Mononuclear cell (primary cell): ENCODE measurements around the gene MINPP1. TPM values are rescaled to one million over a fixed set of nuclear protein-coding genes. Genes with fewer than 3 reads are reported as not detected.
"Not testable (repeated sequence)": the region's sequence is repeated elsewhere in the genome, so short reads cannot be mapped to it uniquely, and the experiment has no call there.

Experiments used
- H3K27me3 ChIP-seq: 2 replicates; pipeline ENCODE4 v1.6.0; 2011; ENCODE audit warnings: low read length, control low read depth; ENCODE audit not compliant: insufficient read depth
- H3K4me1 ChIP-seq: 2 replicates; pipeline ENCODE4 v1.5.1; 2011; ENCODE audit warnings: mild to moderate bottlenecking, low read length, control low read depth; ENCODE audit not compliant: insufficient read depth
- H3K4me3 ChIP-seq: 2 replicates; pipeline ENCODE4 v1.5.1; 2011; ENCODE audit warnings: mild to moderate bottlenecking, low read length, moderate library complexity
- H3K9me3 ChIP-seq: 2 replicates; pipeline ENCODE4 v1.5.1; 2011; ENCODE audit warnings: low read depth, mild to moderate bottlenecking, control low read depth, low read length
- total RNA-seq: library from RNA; depleted of rRNA; stranded (reverse); fragments of >200 nt; gene quantifications from one replicate; pipeline ENCODE4 v1.2.3, GENCODE V29; 2012

Gene MINPP1, protein sequence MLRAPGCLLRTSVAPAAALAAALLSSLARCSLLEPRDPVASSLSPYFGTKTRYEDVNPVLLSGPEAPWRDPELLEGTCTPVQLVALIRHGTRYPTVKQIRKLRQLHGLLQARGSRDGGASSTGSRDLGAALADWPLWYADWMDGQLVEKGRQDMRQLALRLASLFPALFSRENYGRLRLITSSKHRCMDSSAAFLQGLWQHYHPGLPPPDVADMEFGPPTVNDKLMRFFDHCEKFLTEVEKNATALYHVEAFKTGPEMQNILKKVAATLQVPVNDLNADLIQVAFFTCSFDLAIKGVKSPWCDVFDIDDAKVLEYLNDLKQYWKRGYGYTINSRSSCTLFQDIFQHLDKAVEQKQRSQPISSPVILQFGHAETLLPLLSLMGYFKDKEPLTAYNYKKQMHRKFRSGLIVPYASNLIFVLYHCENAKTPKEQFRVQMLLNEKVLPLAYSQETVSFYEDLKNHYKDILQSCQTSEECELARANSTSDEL
- total RNA-seq, result 1.5 TPM

- H3K27me3 ChIP-seq, result no peaks in the 10 kb centered on the region
- H3K4me1 ChIP-seq, result peaks cover 16% of the 10 kb centered on the region
- H3K9me3 ChIP-seq, result no peaks in the 10 kb centered on the region
- H3K4me3 ChIP-seq, result peak within 1 kb of the TSS; percentile 67
These were observed at the start of gene MINPP1 for GRCh38 chr10:87504640-87505365. TSS of gene MINPP1 (plus strand) at chr10:87504893. CDS start at chr10:87504916, 23 bp downstream.

- H3K9me3 ChIP-seq, H3K4me1 ChIP-seq, H3K27me3 ChIP-seq, H3K4me3 ChIP-seq: not testable (repeated sequence)
These were observed 48.0 kb upstream of the MINPP1 start for GRCh38 chr10:87456586-87457220.

- not testable (repeated sequence) for H3K27me3 ChIP-seq, H3K9me3 ChIP-seq, H3K4me3 ChIP-seq, H3K4me1 ChIP-seq
These were observed 42.9 kb upstream of the MINPP1 start for GRCh38 chr10:87461751-87462150.

DNA sequence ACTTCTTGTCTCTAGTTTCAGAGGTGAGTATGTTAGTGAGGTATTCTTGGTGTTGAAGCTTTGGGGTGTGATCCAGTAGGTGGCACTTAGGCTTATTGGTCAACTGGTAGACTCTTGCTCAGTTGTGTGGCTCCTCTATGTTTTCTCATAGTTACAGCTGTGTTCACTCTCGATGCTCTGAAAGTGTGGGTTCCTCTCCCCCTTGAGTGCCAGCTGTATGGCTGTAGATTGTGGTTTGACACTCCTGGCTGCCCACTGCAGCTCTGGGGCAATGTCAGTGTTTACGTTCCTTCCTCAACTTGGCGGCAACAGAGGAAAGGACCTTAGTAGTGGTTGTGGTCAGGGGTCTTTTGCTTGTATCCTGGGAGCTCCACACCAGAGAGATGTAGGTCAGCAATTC is 37.8 kb upstream of the MINPP1 start:
- H3K4me1 ChIP-seq, H3K4me3 ChIP-seq: not testable (repeated sequence)

GRCh38 chr10:87488733-87489132 is 16.0 kb upstream of the MINPP1 start:
- not testable (repeated sequence) for H3K4me3 ChIP-seq, H3K27me3 ChIP-seq, H3K9me3 ChIP-seq, H3K4me1 ChIP-seq

More for the DNA sequence above, 37.8 kb upstream of the MINPP1 start:
- H3K27me3 ChIP-seq, H3K9me3 ChIP-seq: not testable (repeated sequence)

GRCh38 chr10:87490285-87490684 is 14.4 kb upstream of the MINPP1 start:
- not testable (repeated sequence) for H3K27me3 ChIP-seq, H3K4me1 ChIP-seq

DNA sequence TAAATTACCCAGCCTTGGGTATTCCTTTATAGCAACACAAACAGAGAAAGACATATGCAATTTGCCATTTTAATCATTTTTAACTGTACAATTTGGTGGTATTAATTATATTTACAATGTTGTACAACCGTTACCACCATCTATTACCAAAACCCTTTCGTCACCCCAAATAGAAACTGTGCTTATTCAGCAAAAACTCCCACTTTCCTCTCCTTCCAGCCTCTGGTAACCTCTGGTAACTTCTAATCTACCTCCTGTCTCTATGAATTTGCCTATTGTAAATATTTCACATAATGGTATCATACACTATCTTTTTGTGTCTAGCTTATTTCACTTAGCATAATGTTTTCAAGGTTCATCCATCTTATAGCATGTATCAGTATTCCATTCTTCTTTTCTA is 12.2 kb upstream of the MINPP1 start:
- not testable (repeated sequence) for H3K4me3 ChIP-seq, H3K9me3 ChIP-seq, H3K4me1 ChIP-seq, H3K27me3 ChIP-seq

More at GRCh38 chr10:87490285-87490684, 14.4 kb upstream of the MINPP1 start:
- H3K4me3 ChIP-seq, H3K9me3 ChIP-seq: not testable (repeated sequence)

GRCh38 chr10:87495446-87495845 is 9.2 kb upstream of the MINPP1 start:
- not testable (repeated sequence) for H3K27me3 ChIP-seq, H3K4me3 ChIP-seq, H3K4me1 ChIP-seq, H3K9me3 ChIP-seq

DNA sequence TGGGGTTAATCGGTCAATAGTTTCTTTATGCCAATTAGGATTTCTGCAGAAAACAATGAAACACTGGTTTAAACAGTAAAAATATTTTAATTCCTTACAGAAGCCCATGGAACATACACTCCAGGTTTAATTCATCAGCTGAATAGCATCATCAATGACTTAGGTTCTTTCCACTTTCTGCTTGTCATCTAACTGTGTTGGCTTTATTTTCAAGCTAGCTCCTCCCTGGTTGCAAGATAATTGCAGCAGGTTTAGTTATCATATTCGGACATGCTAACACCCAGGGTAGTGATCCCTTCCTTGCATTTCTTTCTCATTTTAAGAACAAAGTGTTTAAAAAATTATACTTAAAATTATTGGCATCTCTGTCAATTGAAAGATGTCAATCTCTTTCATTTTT is 7.3 kb upstream of the MINPP1 start:
- H3K4me1 ChIP-seq, H3K9me3 ChIP-seq, H3K27me3 ChIP-seq, H3K4me3 ChIP-seq: not testable (repeated sequence)

DNA sequence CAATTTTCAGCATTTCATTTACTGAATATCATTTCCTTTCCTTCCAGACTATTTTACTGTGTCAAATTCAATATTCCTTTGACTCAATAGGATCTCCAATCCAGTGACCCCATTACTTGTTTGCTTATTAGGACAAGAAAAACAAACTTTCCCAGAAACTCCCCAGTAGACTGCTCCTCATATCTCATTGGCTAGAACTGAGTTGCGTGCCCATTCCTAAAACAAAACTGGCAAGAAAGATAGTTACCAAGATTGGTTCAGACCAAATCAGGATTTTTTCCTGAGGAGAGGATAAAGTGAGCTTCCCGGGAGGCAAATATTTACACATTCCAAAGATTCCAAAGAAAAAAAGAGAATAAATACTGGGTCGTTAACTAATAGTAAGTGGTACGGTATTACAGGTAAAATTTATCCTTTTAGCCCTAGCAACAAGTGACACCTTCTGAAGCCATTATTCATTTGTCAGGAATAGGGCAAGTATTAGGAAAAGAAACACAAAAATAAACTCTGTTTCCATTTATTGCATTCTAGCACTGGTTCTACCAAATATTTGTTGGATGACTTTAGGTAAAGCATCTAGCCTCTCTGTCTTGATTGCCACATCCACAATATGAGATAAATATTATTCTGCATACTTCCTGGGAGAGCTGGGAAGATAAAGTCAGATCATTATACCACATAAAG is 6.4 kb upstream of the MINPP1 start:
- H3K27me3 ChIP-seq, H3K4me3 ChIP-seq, H3K4me1 ChIP-seq: not testable (repeated sequence)

GRCh38 chr10:87500646-87501048 is 4.0 kb upstream of the MINPP1 start:
- Histone ChIP-seq H3K27me3 (no peaks in the 10 kb centered on the region), H3K4me1 (peaks cover 10% of the 10 kb centered on the region), H3K4me3 (no peak overlapping the region), H3K9me3 (no peaks in the 10 kb centered on the region)

More for the DNA sequence above, 6.4 kb upstream of the MINPP1 start:
- H3K9me3 ChIP-seq, result not testable (repeated sequence)

DNA sequence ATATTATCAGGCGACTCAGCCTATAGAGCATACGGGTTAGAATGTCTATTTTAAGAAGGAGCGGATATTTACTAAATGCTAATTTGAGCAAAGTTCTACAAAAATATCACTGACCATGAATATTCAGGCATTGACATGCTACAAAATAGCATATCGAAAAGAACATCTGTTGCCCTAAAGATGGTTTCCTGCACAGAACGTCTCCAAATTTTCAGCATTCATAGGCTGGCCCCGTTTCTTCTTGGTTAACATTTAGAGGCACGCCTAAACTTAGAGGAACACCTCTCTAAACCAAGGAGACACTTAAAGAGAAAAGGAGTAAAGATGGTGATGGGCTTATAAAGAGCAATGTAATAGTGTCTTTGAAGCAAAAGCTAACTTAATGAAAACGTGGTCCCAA is 1.3 kb upstream of the MINPP1 start:
- no peaks in the 10 kb centered on the region for H3K9me3 ChIP-seq
- peaks cover 16% of the 10 kb centered on the region for H3K4me1 ChIP-seq
- H3K4me3 ChIP-seq, result no peak overlapping the region
- H3K27me3 ChIP-seq, result no peaks in the 10 kb centered on the region

- Histone ChIP-seq H3K4me3 (no peak overlapping the region), H3K4me1 (peaks cover 16% of the 10 kb centered on the region), H3K9me3 (no peaks in the 10 kb centered on the region), H3K27me3 (no peaks in the 10 kb centered on the region)
These were observed 807 bp upstream of the MINPP1 start for GRCh38 chr10:87503886-87504285.

GRCh38 chr10:87504307-87504639 is 420 bp upstream of the MINPP1 start:
- Histone ChIP-seq H3K4me3 (peak overlapping the region; percentile 67), H3K4me1 (peaks cover 16% of the 10 kb centered on the region), H3K27me3 (no peaks in the 10 kb centered on the region), H3K9me3 (no peaks in the 10 kb centered on the region)
